ENCODE data around the gene ZNF629. TPM values are rescaled to one million over a fixed set of nuclear protein-coding genes. Genes with fewer than 3 reads are reported as not detected.

The ZNF629 gene
- total RNA-seq, 4 donors from 2014 or later, result 6.6 to 13.4 (median 9.0) TPM

DNA sequence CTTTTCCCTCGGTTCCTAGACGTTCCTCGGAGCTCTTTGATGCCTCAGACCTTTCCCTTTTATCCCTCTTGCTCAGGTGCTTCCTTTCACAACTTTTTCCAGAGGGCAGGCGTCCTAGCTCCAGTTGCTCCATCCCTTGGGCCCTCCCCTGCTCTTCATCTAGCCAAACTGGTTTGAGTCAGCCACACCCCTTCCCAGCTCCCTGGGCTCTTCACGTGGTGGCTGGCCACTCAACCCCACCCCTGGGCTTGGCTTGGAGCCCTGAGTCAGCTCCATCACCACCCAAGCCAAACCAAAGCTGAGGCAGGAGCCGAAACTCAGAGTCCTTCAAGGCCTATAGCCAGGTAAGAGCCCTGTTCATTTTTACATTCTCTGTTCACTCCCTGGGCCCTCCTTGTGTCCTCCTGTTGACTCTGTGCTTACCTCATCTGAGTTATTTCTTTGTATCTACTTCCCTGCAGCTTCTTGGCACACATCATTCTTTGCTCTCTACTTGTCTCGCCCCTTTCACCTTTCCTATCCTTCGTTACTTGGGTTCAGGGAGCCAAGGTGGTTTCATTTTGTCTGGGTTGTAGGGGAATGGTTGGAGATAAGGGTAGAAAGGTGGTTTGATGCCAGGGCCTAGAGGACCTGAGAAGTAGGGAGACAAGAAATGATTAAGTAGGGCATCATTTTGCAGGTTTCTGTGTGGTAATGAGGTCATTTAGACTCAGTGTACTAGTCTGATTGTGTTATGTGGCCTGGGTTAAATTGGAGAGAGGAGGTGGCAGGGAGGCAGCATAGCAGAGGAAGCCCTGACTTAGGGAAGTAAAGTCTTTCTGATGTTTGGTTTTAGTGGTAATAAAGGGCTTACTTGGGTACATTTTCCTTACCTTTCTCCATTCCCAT lies 46.4 kb downstream of the ZNF629 start:
- TF ChIP-seq, protein P1, sequence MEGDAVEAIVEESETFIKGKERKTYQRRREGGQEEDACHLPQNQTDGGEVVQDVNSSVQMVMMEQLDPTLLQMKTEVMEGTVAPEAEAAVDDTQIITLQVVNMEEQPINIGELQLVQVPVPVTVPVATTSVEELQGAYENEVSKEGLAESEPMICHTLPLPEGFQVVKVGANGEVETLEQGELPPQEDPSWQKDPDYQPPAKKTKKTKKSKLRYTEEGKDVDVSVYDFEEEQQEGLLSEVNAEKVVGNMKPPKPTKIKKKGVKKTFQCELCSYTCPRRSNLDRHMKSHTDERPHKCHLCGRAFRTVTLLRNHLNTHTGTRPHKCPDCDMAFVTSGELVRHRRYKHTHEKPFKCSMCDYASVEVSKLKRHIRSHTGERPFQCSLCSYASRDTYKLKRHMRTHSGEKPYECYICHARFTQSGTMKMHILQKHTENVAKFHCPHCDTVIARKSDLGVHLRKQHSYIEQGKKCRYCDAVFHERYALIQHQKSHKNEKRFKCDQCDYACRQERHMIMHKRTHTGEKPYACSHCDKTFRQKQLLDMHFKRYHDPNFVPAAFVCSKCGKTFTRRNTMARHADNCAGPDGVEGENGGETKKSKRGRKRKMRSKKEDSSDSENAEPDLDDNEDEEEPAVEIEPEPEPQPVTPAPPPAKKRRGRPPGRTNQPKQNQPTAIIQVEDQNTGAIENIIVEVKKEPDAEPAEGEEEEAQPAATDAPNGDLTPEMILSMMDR (IDR thresholded peaks at IDR 0.05; ENCODE audit: low read depth), result no peak

DNA sequence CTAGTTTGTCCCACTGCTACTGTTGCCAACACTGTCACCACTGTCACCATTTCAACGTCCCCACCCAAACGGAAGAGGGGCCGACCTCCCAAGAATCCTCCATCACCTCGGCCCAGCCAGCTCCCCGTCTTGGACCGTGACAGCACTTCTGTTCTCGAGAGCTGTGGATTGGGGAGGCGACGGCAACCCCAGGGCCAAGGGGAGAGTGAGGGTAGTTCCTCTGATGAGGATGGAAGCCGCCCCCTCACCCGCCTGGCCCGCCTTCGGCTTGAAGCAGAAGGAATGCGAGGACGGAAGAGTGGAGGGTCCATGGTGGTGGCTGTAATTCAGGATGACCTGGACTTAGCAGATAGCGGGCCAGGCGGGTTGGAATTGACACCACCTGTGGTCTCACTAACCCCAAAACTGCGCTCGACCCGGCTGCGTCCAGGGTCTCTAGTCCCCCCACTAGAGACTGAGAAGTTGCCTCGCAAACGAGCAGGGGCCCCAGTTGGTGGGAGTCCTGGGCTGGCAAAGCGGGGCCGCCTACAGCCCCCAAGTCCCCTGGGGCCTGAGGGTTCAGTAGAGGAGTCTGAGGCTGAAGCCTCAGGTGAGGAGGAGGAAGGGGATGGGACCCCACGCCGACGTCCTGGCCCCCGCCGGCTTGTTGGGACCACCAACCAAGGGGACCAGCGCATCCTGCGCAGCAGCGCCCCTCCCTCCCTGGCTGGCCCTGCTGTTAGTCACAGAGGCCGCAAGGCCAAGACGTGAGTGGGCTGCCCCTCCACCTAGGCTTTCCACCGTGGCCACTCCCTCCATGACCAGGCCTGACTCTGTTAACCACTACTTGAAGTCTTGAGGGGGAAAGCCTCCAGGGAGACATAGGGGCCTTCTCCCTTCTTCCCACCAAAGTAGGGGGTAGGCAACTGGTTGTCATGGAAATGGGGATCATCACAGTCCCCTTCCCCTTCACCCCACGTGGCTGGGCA lies 47.7 kb downstream of the ZNF629 start:
- TF ChIP-seq, protein P1 (IDR thresholded peaks at IDR 0.05; ENCODE audit: low read depth), result no peak

DNA sequence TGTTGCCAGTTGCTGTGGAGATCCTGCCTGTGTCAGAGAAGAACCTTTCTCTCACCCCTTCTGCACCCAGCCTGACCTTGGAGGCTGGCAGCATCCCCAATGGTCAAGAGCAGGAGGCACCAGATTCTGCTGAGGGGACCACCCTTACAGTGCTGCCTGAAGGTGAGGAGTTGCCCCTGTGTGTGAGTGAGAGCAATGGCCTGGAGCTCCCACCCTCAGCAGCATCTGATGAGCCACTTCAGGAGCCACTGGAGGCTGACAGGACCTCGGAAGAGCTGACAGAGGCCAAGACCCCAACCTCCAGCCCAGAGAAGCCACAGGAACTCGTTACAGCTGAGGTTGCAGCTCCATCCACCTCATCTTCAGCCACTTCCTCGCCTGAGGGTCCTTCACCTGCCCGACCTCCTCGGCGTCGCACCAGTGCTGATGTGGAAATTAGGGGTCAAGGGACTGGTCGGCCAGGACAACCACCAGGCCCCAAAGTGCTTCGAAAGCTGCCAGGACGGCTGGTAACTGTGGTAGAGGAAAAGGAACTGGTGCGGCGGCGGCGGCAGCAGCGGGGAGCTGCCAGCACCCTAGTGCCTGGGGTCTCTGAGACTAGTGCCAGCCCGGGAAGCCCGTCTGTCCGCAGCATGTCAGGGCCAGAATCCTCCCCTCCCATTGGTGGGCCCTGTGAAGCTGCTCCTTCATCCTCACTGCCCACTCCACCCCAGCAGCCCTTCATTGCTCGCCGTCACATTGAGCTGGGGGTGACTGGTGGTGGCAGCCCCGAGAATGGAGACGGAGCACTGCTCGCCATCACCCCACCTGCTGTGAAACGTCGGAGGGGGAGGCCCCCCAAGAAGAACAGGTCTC lies 49.0 kb downstream of the ZNF629 start:
- TF ChIP-seq, protein P1 (IDR thresholded peaks at IDR 0.05; ENCODE audit: low read depth), result no peak

DNA sequence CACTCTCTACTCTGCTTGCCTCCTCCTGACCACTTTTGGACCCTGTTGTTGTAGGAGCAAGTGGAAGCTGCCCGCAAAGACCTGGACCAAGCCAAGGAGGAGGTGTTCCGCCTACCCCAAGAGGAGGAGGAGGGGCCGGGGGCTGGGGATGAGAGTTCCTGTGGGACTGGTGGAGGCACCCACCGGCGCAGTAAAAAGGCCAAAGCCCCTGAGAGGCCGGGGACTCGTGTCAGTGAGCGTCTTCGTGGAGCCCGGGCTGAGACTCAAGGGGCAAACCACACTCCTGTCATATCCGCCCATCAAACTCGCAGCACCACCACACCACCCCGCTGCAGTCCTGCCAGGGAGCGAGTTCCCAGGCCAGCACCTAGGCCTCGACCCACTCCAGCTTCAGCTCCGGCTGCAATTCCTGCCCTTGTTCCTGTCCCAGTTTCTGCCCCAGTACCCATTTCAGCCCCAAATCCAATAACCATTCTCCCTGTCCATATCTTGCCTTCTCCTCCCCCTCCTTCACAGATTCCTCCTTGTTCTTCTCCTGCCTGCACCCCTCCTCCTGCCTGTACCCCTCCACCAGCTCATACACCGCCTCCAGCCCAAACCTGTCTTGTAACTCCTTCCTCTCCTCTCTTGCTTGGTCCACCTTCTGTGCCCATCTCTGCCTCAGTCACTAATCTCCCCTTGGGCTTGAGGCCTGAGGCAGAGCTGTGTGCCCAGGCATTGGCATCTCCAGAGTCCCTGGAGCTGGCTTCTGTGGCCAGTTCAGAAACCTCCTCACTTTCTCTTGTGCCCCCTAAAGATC lies 49.8 kb downstream of the ZNF629 start:
- TF ChIP-seq, protein P1 (IDR thresholded peaks at IDR 0.05; ENCODE audit: low read depth), result no peak

DNA sequence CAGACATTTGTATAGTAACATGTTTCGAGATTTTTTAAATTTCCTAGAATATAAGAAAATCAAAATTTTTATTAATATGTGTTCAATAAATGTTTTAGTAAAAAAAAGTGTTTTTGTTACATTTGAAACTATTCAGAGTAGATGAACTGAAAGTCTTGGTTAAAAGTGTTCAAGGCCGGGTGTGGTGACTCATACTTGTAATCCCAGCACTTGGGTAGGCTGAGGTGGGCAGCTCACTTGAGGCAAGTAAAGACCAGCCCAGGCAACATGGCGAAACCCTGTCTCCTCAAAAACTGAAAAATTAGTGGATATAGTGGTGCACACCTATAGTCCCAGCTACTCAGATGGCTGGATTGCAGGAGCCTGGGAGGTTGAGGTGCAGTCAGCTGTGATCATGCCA lies 55.6 kb downstream of the ZNF629 start:
- TF ChIP-seq, protein P1 (IDR thresholded peaks at IDR 0.05; ENCODE audit: low read depth), result no peak

DNA sequence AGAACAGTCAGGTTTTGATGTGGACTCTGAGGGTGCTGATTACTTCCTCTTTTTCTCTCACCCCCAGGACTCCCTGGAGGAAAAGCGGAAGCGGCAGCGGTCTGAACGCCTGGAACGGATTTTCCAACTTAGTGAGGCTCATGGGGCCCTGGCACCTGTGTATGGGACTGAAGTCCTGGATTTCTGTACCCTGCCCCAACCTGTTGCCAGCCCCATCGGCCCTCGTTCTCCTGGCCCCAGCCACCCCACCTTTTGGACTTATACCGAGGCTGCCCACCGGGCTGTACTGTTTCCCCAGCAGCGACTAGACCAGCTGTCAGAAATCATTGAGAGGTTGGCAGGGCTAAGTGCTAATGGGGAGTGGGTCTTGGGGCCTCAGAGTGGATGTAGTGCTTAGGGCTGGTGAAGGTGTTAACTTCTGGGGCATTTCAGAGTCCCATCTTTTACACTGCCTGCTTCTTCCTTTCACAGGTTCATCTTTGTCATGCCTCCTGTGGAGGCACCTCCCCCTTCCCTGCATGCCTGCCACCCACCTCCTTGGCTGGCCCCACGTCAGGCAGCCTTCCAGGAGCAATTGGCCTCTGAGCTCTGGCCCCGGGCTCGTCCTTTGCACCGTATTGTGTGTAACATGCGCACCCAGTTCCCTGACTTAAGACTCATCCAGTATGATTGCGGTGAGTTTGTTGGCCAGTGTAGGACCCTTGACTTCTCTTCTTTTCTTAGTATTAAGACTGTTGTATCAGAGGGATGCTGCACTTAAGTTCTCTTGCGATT lies 57.9 kb downstream of the ZNF629 start:
- TF ChIP-seq, protein P1 (IDR thresholded peaks at IDR 0.05; ENCODE audit: low read depth), result no peak

All from subcutaneous adipose tissue (tissue), 4 donors.